Astrocyte (in vitro differentiated cells and primary cell): ENCODE results near the gene CCDC57. TPM values are rescaled to one million over a fixed set of nuclear protein-coding genes. Genes with fewer than 3 reads are reported as not detected.

Source experiments
- DNase-seq: peaks from one replicate; pipeline ENCODE4 v3.0.0-alpha.2; 2010; ENCODE audit warnings: low read depth
- FAIRE-seq: peaks from 2 replicates; lab custom pipeline; 2011; peaks lifted over from hg19 to GRCh38; lab: Jason Lieb, UNC
- H2AFZ ChIP-seq: 2 replicates; pipeline ENCODE4 v1.6.0; 2012; ENCODE audit warnings: low read depth, low read length, inconsistent platforms
- H3K27ac ChIP-seq: 2 replicates; pipeline ENCODE4 v1.5.1; 2011; ENCODE audit warnings: low read depth, low read length, inconsistent platforms
- H3K27me3 ChIP-seq: 2 replicates; pipeline ENCODE4 v1.6.0; 2011; ENCODE audit warnings: low read length, inconsistent platforms; ENCODE audit not compliant: insufficient read depth
- H3K36me3 ChIP-seq: 2 replicates; pipeline ENCODE4 v1.5.1; 2011; ENCODE audit warnings: low read length, inconsistent platforms; ENCODE audit not compliant: insufficient read depth
- H3K4me1 ChIP-seq: 2 replicates; pipeline ENCODE4 v1.5.1; 2011; ENCODE audit warnings: low read length, inconsistent platforms; ENCODE audit not compliant: insufficient read depth
- H3K4me2 ChIP-seq: 2 replicates; pipeline ENCODE4 v1.6.0; 2012; ENCODE audit warnings: low read length, inconsistent platforms
- H3K4me3 ChIP-seq: 2 replicates; pipeline ENCODE4 v1.5.1; 2011; ENCODE audit warnings: low read depth, mild to moderate bottlenecking, low read length, inconsistent platforms; ENCODE audit not compliant: insufficient read depth
- H3K79me2 ChIP-seq: 2 replicates; pipeline ENCODE4 v1.6.0; 2012; ENCODE audit warnings: mild to moderate bottlenecking, low read length, inconsistent platforms; ENCODE audit not compliant: insufficient read depth
- H3K9ac ChIP-seq: 2 replicates; pipeline ENCODE4 v1.6.0; 2012; ENCODE audit warnings: mild to moderate bottlenecking, low read length, inconsistent platforms
- H3K9me3 ChIP-seq: 2 replicates; pipeline ENCODE4 v1.5.1; 2012; ENCODE audit warnings: low read depth, mild to moderate bottlenecking, low read length, inconsistent platforms; ENCODE audit not compliant: insufficient read depth
- H4K20me1 ChIP-seq: 2 replicates; pipeline ENCODE4 v1.6.0; 2012; ENCODE audit warnings: low read length, inconsistent platforms; ENCODE audit not compliant: insufficient read depth
- H3K27ac Mint-ChIP-seq: one replicate; pipeline ENCODE4 v1.8.0; 2021; ENCODE audit warnings: mild to moderate bottlenecking, mixed read lengths; ENCODE audit not compliant: unreplicated experiment
- H3K27me3 Mint-ChIP-seq: one replicate; pipeline ENCODE4 v1.8.0; 2021; ENCODE audit warnings: low read depth, mixed read lengths; ENCODE audit not compliant: unreplicated experiment
- H3K36me3 Mint-ChIP-seq: one replicate; pipeline ENCODE4 v1.8.0; 2021; ENCODE audit warnings: low read depth, mixed read lengths; ENCODE audit not compliant: unreplicated experiment
- H3K4me1 Mint-ChIP-seq: one replicate; pipeline ENCODE4 v1.8.0; 2021; ENCODE audit warnings: low read depth, mixed read lengths; ENCODE audit not compliant: unreplicated experiment
- H3K4me3 Mint-ChIP-seq: one replicate; pipeline ENCODE4 v1.8.0; 2021; ENCODE audit warnings: mild to moderate bottlenecking, moderate library complexity, mixed read lengths; ENCODE audit not compliant: unreplicated experiment
- H3K9me3 Mint-ChIP-seq: one replicate; pipeline ENCODE4 v1.8.0; 2021; ENCODE audit warnings: mild to moderate bottlenecking, mixed read lengths; ENCODE audit not compliant: unreplicated experiment
- EZH2 ChIP-seq: IDR thresholded peaks from 2 replicates; pipeline ENCODE4 v1.6.1; 2012; ENCODE audit warnings: mild to moderate bottlenecking, low read length, inconsistent platforms; ENCODE audit not compliant: insufficient read depth
- total RNA-seq: library from RNA; stranded (reverse); gene quantifications from 2 replicates; pipeline ENCODE4 v1.2.1, GENCODE V29; 2021
- TF ChIP-seq, protein P1 (sequence below): IDR thresholded peaks from 2 replicates; pipeline ENCODE4 v1.5.1; 2011; ENCODE audit warnings: low read depth, mild to moderate bottlenecking, inconsistent platforms, low read length, moderate library complexity; ENCODE audit not compliant: insufficient read depth

The CCDC57 gene
- total RNA-seq, 1 donor from 2014 or later, result 20.4 TPM

GRCh38 chr17:82216301-82217119 is 3.9 kb upstream of the CCDC57 start:
- peaks cover 47% of the 10 kb centered on the region for H3K4me1 ChIP-seq
- no peaks in the 10 kb centered on the region for H3K36me3 ChIP-seq
- peaks cover 14% of the 10 kb centered on the region for H3K4me1 Mint-ChIP-seq
- H3K36me3 Mint-ChIP-seq, result no peaks in the 10 kb centered on the region
- peak; percentile 85 for DNase-seq
- H4K20me1 ChIP-seq, result no peaks in the 10 kb centered on the region
- TF ChIP-seq, protein P1, sequence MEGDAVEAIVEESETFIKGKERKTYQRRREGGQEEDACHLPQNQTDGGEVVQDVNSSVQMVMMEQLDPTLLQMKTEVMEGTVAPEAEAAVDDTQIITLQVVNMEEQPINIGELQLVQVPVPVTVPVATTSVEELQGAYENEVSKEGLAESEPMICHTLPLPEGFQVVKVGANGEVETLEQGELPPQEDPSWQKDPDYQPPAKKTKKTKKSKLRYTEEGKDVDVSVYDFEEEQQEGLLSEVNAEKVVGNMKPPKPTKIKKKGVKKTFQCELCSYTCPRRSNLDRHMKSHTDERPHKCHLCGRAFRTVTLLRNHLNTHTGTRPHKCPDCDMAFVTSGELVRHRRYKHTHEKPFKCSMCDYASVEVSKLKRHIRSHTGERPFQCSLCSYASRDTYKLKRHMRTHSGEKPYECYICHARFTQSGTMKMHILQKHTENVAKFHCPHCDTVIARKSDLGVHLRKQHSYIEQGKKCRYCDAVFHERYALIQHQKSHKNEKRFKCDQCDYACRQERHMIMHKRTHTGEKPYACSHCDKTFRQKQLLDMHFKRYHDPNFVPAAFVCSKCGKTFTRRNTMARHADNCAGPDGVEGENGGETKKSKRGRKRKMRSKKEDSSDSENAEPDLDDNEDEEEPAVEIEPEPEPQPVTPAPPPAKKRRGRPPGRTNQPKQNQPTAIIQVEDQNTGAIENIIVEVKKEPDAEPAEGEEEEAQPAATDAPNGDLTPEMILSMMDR, result no peak
- TF ChIP-seq EZH2, result no peak
- peak overlapping the region; percentile 72 for H2AFZ ChIP-seq
- no peaks in the 10 kb centered on the region for H3K27me3 Mint-ChIP-seq
- H3K4me2 ChIP-seq, result peak overlapping the region; percentile 77
- peak overlapping the region; percentile 76 for H3K9ac ChIP-seq
- no peaks in the 10 kb centered on the region for H3K27me3 ChIP-seq
- FAIRE-seq, result no peak
- peak overlapping the region; percentile 84 for H3K27ac Mint-ChIP-seq
- H3K4me3 Mint-ChIP-seq, result no peak overlapping the region
- no peaks in the 10 kb centered on the region for H3K9me3 Mint-ChIP-seq
- peak overlapping the region; percentile 28 for H3K4me3 ChIP-seq
- peak overlapping the region; percentile 93 for H3K27ac ChIP-seq
- peaks cover 5% of the 10 kb centered on the region for H3K79me2 ChIP-seq
- no peaks in the 10 kb centered on the region for H3K9me3 ChIP-seq

DNA sequence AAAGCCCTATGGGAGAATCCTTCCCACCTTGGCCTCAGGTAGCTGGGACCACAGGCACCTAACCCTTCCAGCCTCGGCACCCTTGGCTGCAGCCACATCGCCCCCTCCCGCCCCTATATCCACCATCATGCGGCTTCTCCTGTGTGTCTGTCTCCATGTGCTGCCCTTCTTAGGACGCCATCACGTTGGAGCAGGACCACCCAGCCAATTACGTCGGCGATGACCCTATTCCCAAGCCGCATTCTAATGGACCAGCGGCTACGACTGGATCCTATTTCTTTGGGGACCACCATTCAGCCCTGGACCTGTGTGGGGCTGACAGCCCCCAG is 3.3 kb upstream of the CCDC57 start:
- H3K27ac ChIP-seq, result no peak overlapping the region
- peaks cover 14% of the 10 kb centered on the region for H3K4me1 Mint-ChIP-seq
- peak overlapping the region; percentile 18 for H3K27ac Mint-ChIP-seq

More for the DNA sequence above, 3.3 kb upstream of the CCDC57 start:
- Histone ChIP-seq H2AFZ (no peak overlapping the region), H3K4me3 (no peak overlapping the region), H3K27me3 (no peaks in the 10 kb centered on the region), H3K4me1 (peaks cover 47% of the 10 kb centered on the region), H3K4me2 (peak overlapping the region; percentile 77), H4K20me1 (no peaks in the 10 kb centered on the region), H3K9me3 (no peaks in the 10 kb centered on the region), H3K36me3 (no peaks in the 10 kb centered on the region), H3K9ac (no peak overlapping the region), H3K79me2 (peaks cover 10% of the 10 kb centered on the region)
- Mint-ChIP-seq H3K9me3 (no peaks in the 10 kb centered on the region), H3K36me3 (no peaks in the 10 kb centered on the region), H3K27me3 (no peaks in the 10 kb centered on the region), H3K4me3 (no peak overlapping the region)
- DNase-seq (no peak), FAIRE-seq (no peak)
- no peak for TF ChIP-seq EZH2
- TF ChIP-seq, protein P1, result no peak
